ENCODE data around the gene SPTBN4.

DNA sequence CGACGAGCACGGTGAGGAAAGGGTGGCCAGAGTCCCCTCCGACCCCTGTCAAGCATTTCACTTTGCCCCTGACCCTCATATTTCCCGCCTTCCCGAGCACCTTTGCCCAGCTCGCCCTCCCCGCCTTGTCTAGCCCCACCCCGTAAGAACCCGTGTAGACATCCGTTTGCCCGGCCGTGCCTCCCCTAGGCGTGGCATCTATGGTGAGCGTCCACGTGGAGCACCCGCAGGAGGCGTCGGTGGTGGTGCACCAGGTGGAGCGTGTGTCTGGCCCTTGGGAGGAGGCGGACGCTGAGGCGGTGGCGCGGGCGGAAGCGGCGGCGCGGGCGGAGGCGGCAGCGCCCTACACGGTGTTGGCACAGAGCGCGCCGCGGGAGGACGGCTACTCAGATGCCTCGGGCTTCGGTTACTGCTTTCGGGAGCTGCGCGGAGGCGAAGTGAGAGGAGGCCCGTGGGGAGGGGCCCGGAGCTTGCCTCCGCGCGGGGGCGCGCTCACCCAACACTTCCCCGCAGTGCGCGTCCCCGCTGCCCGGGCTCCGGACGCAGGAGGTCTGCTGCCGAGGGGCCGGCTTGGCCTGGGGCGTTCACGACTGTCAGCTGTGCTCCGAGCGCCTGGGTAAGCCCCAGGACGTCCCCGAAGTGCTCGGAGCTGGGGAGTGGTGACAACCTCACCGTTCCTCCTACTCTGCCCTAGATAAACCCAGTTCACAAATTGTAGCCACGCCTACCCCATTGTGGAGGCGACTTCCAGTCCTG lies 138.6 kb downstream of the SPTBN4 start:
- no peak for TF ChIP-seq POLR2A (IDR thresholded peaks at IDR 0.05; ENCODE audit: low read depth, low read length)
- TF ChIP-seq TAF1 (IDR thresholded peaks at IDR 0.05; ENCODE audit: borderline replicate concordance, low read depth, low read length): no peak
